MM.1S (cell line): Measurements from ENCODE around the gene UIMC1.

ENCODE experiments used
- DNase-seq: peaks from one replicate; pipeline ENCODE4 v3.0.0-alpha.2; 2015
- H2AFZ ChIP-seq: fragments of 300-600 bp; sonication (generic); 2 replicates; pipeline ENCODE4 v1.6.0; 2016; ENCODE audit warnings: antibody characterized with exemption, low read length
- H3F3A ChIP-seq: fragments of 300-600 bp; sonication (generic); 2 replicates; pipeline ENCODE4 v1.6.1; 2016; ENCODE audit warnings: mild to moderate bottlenecking, antibody characterized with exemption, low read length, moderate library complexity, mixed read lengths; ENCODE audit not compliant: insufficient read depth
- H3K27ac ChIP-seq: fragments of 300-600 bp; sonication (generic); 2 replicates; pipeline ENCODE4 v1.5.1; 2016; ENCODE audit warnings: mild to moderate bottlenecking, low read length
- H3K27me3 ChIP-seq: fragments of 300-600 bp; sonication (generic); replicated peaks from 2 replicates; pipeline ENCODE4 v1.6.0; 2016; ENCODE audit warnings: low read length; ENCODE audit not compliant: insufficient read depth
- H3K36me3 ChIP-seq: fragments of 300-600 bp; sonication (generic); replicated peaks from 2 replicates; pipeline ENCODE4 v1.6.1; 2016; ENCODE audit warnings: mild to moderate bottlenecking, low read length, mixed read lengths; ENCODE audit not compliant: insufficient read depth
- H3K4me1 ChIP-seq: fragments of 300-600 bp; sonication (generic); 2 replicates; pipeline ENCODE4 v1.6.1; 2016; ENCODE audit warnings: low read length, mixed read lengths
- H3K4me2 ChIP-seq: fragments of 300-600 bp; sonication (generic); 2 replicates; pipeline ENCODE4 v1.6.0; 2016; ENCODE audit warnings: low read depth, low read length
- H3K4me3 ChIP-seq: fragments of 300-600 bp; sonication (generic); 2 replicates; pipeline ENCODE4 v1.5.1; 2016; ENCODE audit warnings: low read length, mixed read lengths
- H3K79me2 ChIP-seq: fragments of 300-600 bp; sonication (generic); 2 replicates; pipeline ENCODE4 v1.6.1; 2016; ENCODE audit warnings: mixed run types, low read length, mixed read lengths
- H3K9ac ChIP-seq: fragments of 300-600 bp; sonication (generic); 2 replicates; pipeline ENCODE4 v1.6.1; 2016; ENCODE audit warnings: low read length, mixed read lengths
- H3K9me2 ChIP-seq: fragments of 300-600 bp; sonication (generic); replicated peaks from 2 replicates; pipeline ENCODE4 v1.6.1; 2016; ENCODE audit warnings: mild to moderate bottlenecking, low read length, mixed read lengths; ENCODE audit not compliant: insufficient read depth
- H3K9me3 ChIP-seq: fragments of 300-600 bp; sonication (generic); replicated peaks from 2 replicates; pipeline ENCODE4 v1.6.1; 2016; ENCODE audit warnings: mild to moderate bottlenecking, low read length, mixed read lengths; ENCODE audit not compliant: insufficient read depth
- H4K20me1 ChIP-seq: fragments of 300-600 bp; sonication (generic); 2 replicates; pipeline ENCODE4 v1.6.1; 2016; ENCODE audit warnings: mild to moderate bottlenecking, low read length, moderate library complexity, mixed read lengths; ENCODE audit not compliant: insufficient read depth
- EZH2 ChIP-seq: fragments of 300-600 bp; sonication (generic); optimal IDR thresholded peaks from 2 replicates; pipeline ENCODE3; 2017; ENCODE audit warnings: low read depth, mild to moderate bottlenecking, antibody characterized with exemption, low read length, mixed read lengths
- EZH2phosphoT487 ChIP-seq: fragments of 300-600 bp; sonication (generic); IDR thresholded peaks from 2 replicates; pipeline ENCODE4 v1.6.1; 2018; ENCODE audit warnings: antibody characterized with exemption, low read length
- TF ChIP-seq, protein P1 (sequence below): fragments of 300-600 bp; sonication (generic); IDR thresholded peaks from 2 replicates; pipeline ENCODE4 v1.5.1; 2016; ENCODE audit warnings: antibody characterized with exemption, low read length, mixed read lengths

Gene UIMC1

DNA sequence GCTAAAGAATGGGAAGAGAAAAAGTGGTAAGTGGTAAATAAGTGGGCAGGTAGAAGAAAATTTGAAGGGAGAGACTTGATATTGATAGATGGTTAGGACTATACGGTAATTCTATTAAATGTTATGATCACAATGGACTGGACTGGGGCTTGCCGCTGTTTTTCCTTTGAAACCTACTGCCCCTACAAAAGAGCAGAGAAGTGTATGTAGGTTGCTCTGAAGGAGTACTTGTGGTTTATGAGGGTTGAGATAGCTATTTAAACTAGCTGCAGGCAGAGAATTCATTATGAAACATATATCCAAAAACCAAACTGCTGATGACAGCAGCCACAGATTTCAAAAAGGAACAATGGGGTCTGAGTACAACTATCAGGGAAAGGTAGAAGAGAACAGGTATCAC is 90.7 kb downstream of the UIMC1 start:
- 0 out of 2 replicates have a peak overlapping the region, but pooled peaks have one; percentile 13 for H3K4me2 ChIP-seq

DNA sequence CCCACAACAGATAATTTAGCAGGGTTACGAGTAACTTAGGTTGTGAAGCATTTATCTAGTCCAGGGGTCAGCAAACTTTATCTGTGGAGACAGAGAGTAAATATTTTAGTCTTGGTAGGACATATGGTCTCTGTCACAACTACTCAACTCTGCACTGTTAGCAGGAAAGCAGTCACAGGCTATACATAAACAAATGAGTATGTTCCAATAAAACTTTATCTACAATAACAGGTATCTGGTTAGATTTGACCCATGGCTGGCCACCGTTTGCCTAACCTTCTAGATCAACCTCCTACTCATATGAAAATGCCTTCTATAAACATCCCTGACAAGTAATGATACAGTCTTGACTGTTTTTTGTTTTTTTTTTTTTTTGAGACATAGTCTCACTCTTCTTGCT is 94.5 kb downstream of the UIMC1 start:
- no peak overlapping the region for H3K4me3 ChIP-seq
- no peaks in the 10 kb centered on the region; the same call in 1 of the 2 replicates for H4K20me1 ChIP-seq
- peaks cover 15% of the 10 kb centered on the region for H3K79me2 ChIP-seq
- DNase-seq = no peak
- peaks cover 16% of the 10 kb centered on the region for H3K4me1 ChIP-seq
- no peak overlapping the region for H2AFZ ChIP-seq
- H3F3A ChIP-seq = peaks cover 4% of the 10 kb centered on the region
- no peaks in the 10 kb centered on the region for H3K9me3 ChIP-seq
- H3K4me2 ChIP-seq = no peak overlapping the region
- H3K36me3 ChIP-seq = peaks cover 6% of the 10 kb centered on the region; the same call in 1 of the 2 replicates
- H3K27ac ChIP-seq = no peak overlapping the region
- TF ChIP-seq EZH2 (no peak), EZH2phosphoT487 (no peak)
- TF ChIP-seq, protein P1, sequence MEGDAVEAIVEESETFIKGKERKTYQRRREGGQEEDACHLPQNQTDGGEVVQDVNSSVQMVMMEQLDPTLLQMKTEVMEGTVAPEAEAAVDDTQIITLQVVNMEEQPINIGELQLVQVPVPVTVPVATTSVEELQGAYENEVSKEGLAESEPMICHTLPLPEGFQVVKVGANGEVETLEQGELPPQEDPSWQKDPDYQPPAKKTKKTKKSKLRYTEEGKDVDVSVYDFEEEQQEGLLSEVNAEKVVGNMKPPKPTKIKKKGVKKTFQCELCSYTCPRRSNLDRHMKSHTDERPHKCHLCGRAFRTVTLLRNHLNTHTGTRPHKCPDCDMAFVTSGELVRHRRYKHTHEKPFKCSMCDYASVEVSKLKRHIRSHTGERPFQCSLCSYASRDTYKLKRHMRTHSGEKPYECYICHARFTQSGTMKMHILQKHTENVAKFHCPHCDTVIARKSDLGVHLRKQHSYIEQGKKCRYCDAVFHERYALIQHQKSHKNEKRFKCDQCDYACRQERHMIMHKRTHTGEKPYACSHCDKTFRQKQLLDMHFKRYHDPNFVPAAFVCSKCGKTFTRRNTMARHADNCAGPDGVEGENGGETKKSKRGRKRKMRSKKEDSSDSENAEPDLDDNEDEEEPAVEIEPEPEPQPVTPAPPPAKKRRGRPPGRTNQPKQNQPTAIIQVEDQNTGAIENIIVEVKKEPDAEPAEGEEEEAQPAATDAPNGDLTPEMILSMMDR = no peak
- no peaks in the 10 kb centered on the region for H3K9me2 ChIP-seq
- H3K9ac ChIP-seq = no peak overlapping the region
- no peaks in the 10 kb centered on the region for H3K27me3 ChIP-seq

More for the DNA sequence above, 90.7 kb downstream of the UIMC1 start:
- no peaks in the 10 kb centered on the region for H3K9me3 ChIP-seq
- no peaks in the 10 kb centered on the region for H3K9me2 ChIP-seq
- H3K27ac ChIP-seq = peak overlapping the region; percentile 25; the same call in 1 of the 2 replicates
- peaks cover 23% of the 10 kb centered on the region for H3K4me1 ChIP-seq
- H2AFZ ChIP-seq = no peak overlapping the region
- no peaks in the 10 kb centered on the region; the same call in 1 of the 2 replicates for H3K36me3 ChIP-seq
- TF ChIP-seq EZH2phosphoT487 (no peak), EZH2 (no peak)
- TF ChIP-seq, protein P1 = no peak
- no peaks in the 10 kb centered on the region for H3K27me3 ChIP-seq
- no peaks in the 10 kb centered on the region; the same call in 1 of the 2 replicates for H4K20me1 ChIP-seq
- H3K9ac ChIP-seq = no peak overlapping the region
- no peak overlapping the region for H3K4me3 ChIP-seq
- peak; percentile 37 for DNase-seq
- peaks cover 4% of the 10 kb centered on the region for H3F3A ChIP-seq
- peaks cover 19% of the 10 kb centered on the region for H3K79me2 ChIP-seq

DNA sequence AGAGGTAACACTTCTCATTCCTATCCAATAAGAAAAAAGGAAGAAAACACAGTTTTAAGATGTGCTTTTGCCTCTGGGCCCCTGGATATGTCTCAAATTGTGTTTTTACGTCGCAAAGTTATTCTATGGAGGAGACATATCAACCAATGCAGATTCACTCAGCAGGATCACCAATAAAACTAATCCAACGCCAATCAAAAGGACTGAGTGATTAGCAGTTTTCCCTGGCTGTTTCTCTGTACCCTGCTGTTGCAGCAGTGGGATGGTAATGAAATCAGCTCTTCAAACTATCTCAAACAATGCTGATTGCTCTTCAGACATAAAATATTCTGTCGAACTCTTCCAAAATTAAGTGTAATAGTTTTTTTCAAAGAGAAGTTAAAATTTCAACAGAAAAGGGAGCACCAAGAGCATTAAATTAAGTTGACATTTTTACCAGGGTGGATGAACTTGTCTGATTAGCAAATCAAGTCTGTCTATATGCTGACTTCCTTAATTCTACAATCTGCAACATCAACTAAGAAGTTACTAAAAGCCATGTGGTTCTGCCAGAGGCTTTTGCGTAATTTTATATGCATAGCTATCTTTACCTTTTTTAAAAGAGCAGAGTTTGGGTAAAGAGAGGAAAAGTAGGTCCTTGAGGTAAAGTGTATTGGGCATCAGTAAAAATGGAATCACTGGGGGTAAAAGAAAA is 97.8 kb downstream of the UIMC1 start:
- H3K27me3 ChIP-seq = no peaks in the 10 kb centered on the region
- no peaks in the 10 kb centered on the region for H4K20me1 ChIP-seq
- TF ChIP-seq, protein P1 = no peak
- TF ChIP-seq EZH2 (no peak), EZH2phosphoT487 (no peak)

More for the DNA sequence above, 97.8 kb downstream of the UIMC1 start:
- Histone ChIP-seq H3K9ac (no peak overlapping the region), H3K4me2 (no peak overlapping the region), H3K9me3 (no peaks in the 10 kb centered on the region), H3K79me2 (0 out of 2 replicates have a peak, but pooled peaks cover 3% of the 10 kb centered on the region), H3K36me3 (peaks cover 22% of the 10 kb centered on the region), H3K4me1 (no peaks in the 10 kb centered on the region), H2AFZ (no peak overlapping the region), H3K9me2 (no peaks in the 10 kb centered on the region), H3K27ac (no peak overlapping the region), H3F3A (no peaks in the 10 kb centered on the region), H3K4me3 (no peak overlapping the region)
- DNase-seq = no peak
